Cerebellar nuclear complex (tissue), 1 donor: ENCODE data around the gene TAF11L13.
"Not testable (repeated sequence)": the region's sequence is repeated elsewhere in the genome, so short reads cannot be mapped to it uniquely, and the experiment has no call there.

Experiments
- DNase-seq, 2 experiments: peaks; one replicate each; lab custom pipeline; 2025; lab: John Stamatoyannopoulos, UW

Gene TAF11L13

DNA sequence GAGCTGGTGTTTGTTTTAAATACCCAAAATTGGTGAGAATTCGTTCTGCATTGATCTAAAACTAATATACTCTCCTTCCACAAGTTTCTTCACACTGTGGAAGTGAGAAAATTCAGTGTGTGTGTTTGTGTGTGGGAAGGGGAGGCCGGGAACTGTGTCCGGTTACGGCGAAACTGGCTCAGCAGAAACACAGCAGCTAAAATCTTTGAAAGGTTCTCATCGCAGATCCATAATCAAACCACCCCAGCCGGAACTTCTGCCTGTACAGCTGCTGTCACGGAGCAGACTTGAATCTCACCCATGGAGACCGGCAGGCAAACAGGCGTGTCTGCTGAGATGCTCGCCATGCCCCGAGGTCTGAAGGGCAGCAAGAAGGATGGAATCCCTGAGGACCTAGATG is at the start of gene TAF11L13:
TSS of gene TAF11L13 (plus strand) at position 301 of the 400 bp plus-strand sequence.
- DNase-seq: not testable (repeated sequence)

DNA sequence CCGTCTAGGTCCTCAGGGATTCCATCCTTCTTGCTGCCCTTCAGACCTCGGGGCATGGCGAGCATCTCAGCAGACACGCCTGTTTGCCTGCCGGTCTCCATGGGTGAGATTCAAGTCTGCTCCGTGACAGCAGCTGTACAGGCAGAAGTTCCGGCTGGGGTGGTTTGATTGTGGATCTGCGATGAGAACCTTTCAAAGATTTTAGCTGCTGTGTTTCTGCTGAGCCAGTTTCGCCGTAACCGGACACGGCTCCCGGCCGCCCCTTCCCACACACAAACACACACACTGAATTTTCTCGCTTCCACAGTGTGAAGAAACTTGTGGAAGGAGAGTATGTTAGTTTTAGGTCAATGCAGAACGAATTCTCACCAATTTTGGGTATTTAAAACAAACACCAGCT is 46.2 kb upstream of the TAF11L13 start, which contains the start of gene TAF11L7:
TSS of gene TAF11L7 (minus strand) at position 101 of the 400 bp plus-strand sequence.
- DNase-seq: not testable (repeated sequence)

DNA sequence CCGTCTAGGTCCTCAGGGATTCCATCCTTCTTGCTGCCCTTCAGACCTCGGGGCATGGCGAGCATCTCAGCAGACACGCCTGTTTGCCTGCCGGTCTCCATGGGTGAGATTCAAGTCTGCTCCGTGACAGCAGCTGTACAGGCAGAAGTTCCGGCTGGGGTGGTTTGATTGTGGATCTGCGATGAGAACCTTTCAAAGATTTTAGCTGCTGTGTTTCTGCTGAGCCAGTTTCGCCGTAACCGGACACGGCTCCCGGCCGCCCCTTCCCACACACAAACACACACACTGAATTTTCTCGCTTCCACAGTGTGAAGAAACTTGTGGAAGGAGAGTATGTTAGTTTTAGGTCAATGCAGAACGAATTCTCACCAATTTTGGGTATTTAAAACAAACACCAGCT is 41.0 kb upstream of the TAF11L13 start, which contains the start of gene TAF11L8:
TSS of gene TAF11L8 (minus strand) at position 101 of the 400 bp plus-strand sequence.
- DNase-seq: not testable (repeated sequence)

DNA sequence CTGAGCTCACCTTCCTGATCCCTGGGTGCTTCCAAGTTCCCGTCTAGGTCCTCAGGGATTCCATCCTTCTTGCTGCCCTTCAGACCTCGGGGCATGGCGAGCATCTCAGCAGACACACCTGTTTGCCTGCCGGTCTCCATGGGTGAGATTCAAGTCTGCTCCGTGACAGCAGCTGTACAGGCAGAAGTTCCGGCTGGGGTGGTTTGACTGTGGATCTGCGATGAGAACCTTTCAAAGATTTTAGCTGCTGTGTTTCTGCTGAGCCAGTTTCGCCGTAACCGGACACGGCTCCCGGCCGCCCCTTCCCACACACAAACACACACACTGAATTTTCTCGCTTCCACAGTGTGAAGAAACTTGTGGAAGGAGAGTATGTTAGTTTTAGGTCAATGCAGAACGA is 37.6 kb upstream of the TAF11L13 start, which contains the start of gene TAF11L9:
TSS of gene TAF11L9 (minus strand) at position 140 of the 400 bp plus-strand sequence.
- not testable (repeated sequence) for DNase-seq

DNA sequence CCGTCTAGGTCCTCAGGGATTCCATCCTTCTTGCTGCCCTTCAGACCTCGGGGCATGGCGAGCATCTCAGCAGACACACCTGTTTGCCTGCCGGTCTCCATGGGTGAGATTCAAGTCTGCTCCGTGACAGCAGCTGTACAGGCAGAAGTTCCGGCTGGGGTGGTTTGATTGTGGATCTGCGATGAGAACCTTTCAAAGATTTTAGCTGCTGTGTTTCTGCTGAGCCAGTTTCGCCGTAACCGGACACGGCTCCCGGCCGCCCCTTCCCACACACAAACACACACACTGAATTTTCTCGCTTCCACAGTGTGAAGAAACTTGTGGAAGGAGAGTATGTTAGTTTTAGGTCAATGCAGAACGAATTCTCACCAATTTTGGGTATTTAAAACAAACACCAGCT is 34.2 kb upstream of the TAF11L13 start, which contains the start of gene TAF11L10:
TSS of gene TAF11L10 (minus strand) at position 101 of the 400 bp plus-strand sequence.
- not testable (repeated sequence) for DNase-seq

DNA sequence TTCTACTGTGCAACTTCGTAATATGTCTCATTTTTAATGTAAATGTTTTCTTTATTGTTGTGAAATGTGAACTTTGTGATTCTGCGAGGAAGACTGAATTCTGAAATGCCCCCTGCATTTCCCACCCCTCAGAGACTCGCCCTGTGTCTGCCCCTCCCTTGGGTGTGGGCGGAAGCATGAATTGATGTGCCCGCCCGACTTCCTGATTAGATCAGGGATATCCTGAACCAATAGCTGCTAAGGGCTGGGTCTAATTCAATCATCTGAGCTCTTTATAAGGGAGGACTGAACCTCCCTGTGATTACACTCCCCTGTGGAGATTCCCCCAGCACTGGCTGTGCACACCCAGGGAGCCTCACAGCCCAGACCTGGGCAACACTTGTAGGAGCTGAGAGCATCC is 28.0 kb upstream of the TAF11L13 start, which contains the start of gene TAF11L11:
TSS of gene TAF11L11 (plus strand) at position 304 of the 400 bp plus-strand sequence.
- not testable (repeated sequence) for DNase-seq

DNA sequence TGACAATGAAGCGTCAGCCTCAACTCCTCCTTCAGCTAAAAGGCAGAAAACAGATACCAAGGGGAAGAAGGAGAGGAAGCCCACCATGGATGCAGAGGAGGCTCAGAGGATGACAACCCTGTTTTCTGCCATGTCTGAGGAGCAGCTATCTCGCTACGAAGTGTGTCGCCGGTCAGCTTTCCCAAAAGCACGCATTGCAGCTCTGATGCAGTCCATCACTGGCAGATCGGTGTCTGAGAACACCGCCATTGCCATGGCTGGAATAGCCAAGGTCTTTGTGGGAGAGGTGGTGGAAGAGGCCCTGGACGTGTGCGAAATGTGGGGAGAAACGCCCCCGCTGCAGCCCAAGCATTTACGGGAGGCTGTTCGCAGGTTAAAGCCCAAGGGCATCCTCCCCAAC is 26.9 kb upstream of the TAF11L13 start:
- DNase-seq: no peak

DNA sequence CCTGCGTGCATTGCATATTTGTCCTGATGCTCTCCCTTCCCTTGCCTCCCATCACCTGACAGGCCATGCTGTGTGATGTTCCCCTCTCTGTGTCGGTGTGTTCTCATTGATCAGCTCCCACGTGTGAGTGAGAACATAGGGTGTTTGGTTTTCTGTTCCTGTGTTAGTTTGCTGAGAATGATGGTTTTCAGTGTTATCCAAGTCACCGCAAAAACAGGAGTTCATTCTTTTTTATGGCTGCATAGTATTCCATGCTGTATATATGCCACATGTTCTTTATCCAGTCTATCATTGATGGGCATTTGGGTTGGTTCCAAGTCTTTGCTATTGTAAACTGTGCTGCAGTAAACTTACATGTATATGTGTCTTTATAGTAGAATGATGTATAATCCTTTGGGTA is 24.4 kb upstream of the TAF11L13 start:
- not testable (repeated sequence) for DNase-seq

DNA sequence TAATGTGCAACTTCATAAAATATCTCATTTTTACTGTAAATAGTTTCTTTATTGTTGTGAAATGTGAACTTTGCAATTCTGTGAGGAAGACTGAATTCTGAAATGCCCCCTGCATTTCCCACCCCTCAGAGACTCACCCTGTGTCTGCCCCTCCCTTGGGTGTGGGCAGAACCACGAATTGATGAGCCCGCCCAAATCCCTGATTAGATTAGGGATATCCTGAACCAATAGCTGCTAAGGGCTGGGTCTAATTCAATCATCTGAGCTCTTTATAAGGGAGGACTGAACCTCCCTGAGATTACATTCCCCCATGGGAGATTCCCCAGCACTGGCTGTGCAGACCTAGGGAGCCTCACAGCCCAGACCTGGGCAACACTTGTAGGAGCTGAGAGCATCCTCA is 21.8 kb upstream of the TAF11L13 start, which contains the start of gene TAF11L12:
TSS of gene TAF11L12 (plus strand) at position 301 of the 400 bp plus-strand sequence.
- not testable (repeated sequence) for DNase-seq

DNA sequence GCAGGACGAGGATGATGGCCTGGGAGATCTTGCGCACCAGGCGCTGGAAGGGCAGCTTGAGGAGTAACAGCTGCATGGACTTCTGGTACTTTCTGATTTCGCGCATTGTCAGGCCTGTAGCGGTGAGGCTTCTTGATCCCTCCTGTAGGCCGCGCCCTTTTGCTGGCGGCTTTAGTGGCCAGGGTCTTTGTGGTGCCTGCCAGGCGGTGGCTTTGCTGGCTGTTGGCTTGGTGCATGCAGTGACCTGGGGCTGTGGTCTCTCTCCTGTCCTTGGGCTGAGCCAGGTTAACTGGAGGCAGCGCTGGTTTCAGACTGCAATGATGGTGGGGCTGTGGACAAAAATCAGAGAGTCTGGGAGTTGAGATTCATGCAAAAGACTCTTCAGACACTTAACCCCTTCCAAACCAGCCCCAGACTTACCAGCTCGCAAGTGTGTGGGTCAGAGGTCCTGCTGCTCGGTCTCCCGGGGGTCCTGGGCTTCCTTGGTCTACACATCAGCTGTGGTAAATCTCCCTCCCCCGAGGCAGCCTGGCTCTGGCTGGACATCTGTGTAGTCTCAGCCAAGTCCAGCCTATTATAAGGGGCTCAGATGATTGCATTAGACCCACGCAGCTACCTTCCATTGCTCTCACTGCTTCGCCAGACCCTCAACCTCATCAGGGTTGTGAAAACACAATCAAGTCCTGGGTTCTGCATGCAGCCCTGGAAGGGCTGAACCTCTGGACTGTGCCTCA is 16.8 kb upstream of the TAF11L13 start:
- no peak for DNase-seq

DNA sequence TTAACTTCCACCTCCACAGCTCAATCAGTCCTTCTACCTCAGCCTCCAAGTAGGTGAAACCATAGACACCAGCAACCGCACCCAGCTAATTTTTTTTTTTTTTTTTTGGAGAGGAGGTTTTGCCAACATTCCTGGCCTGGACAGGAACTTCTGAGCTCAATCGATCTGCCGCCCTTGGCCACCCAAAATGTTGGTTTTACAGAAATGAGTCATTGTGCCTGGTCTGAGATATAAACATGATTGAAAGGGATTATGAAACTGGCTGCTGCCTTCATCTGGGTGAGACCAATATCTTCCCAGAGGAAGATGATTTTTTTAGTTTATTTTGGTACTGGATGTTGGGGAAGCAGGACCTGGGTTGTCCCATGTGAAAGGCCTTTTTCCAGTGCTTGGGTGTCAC is 12.5 kb upstream of the TAF11L13 start:
- no peak for DNase-seq

DNA sequence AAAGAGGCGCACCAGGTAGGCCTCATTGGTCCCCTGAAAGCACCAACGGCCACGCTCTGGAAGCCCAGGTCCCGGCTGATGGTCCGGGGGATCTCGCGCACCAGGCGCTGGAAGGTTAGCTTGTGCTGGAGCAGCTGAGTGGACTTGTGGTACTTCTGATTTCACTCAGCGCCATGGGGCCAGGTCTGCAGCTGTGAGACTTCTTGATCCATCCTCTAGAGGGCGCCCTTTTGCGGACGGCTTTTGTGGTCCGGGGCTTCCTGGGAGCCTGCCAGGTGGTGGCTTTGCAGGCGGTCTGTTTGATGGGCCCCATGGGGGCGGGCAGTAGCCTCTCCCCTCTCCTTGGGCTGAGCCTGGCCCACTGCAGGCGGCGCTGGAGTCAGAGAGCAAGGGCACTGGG is 11.3 kb upstream of the TAF11L13 start:
- no peak for DNase-seq

DNA sequence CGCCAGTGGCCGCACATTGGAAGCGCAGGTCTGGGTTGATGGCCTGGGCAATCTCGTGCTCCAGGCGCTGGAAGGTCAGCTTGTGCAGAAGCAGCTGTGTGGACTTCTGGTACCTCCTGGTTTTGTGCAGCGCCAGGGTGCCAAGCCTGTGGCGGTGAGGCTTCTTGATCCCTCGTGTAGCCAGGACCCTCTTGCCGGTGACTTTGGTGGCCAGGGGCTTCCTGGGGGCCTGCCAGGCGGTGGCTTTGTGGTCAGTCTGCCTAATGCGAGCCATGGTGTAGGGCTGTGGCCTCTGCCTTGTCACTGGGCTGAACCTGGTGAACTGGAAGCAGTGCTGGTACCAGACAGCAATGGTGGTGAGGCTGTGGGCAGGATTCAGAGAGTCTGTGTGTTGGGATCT is 6.2 kb upstream of the TAF11L13 start:
- no peak for DNase-seq

DNA sequence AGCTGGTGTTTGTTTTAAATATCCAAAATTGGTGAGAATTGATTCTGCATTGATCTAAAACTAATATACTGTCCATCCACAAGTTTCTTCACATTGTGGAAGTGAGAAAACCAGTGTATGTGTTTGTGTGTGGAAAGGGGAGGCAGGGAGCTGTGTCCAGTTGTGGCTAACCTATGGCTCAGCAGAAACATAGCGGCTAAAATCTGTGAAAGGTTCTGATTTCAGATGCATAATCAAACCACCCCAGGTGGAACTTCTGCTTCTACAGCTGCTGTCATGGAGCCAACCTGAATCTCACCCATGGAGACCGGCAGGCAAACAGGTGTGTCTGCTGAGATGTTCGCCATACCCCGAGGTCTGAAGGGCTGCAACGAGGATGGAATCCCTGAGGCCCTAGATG is 2.3 kb downstream of the TAF11L13 start, which contains the start of gene TAF11L14:
TSS of gene TAF11L14 (plus strand) at position 301 of the 400 bp plus-strand sequence.
- no peak for DNase-seq

DNA sequence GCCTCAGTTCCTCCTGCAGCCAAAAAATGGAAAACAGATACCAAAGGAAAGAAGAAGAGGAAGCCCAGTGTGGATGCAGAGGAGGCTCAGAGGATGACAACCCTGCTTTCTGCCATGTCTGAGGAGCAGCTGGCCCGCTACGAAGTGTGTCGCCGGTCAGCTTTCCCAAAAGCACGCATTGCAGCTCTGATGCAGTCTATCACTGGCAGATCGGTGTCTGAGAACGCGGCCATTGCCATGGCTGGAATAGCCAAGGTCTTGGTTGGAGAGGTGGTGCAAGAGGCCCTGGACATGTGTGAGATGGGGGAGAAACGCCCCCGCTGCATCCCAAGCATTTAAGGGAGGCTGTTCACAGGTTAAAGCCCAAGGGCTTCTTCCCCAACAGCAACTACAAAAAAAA is 17.3 kb downstream of the TAF11L13 start:
- not testable (repeated sequence) for DNase-seq

DNA sequence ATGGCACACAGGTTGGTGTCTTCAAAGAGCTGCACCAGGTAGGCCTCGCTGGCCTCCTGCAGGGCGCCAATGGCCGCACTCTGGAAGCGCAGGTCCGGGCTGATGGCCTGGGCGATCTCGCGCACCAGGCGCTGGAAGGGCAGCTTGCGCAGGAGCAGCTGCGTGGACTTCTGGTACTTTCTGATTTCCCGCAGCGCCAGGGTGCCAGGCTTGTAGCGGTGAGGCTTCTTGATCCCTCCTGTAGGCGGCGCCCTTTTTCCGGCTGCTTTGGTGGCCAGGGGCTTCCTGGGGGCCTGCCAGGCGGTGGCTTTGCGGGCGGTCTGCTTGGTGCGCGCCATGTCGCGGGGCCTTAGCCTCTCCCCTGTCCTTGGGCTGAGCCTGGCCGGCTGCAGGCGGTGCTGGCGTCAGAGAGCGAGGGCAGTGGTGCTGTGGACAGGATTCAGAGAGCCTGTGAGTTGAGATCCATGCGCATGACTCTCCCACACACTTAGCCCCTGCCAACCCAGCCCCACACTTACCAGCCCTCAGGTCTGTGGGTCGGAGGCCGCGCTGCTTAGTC is 23.4 kb downstream of the TAF11L13 start:
- not testable (repeated sequence) for DNase-seq

DNA sequence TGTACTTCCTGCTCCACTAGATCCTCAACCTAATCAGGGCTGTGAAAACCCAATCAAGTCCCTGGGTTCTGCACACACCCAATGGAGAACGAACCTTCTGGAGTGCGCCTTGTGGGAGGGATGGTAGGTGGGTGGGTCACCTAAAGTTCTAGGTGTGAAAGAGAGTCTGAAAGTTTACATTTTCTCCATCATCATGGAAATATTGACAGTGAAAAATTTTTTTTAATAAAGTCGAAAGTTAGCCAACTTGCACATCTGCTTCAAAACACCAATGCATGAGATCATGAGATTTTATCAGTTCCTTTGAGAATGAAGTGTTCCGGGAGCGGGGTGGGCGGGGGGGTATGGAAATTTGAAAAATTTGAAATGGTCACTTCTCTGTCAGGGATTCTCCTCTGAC is 24.0 kb downstream of the TAF11L13 start:
- no peak for DNase-seq

DNA sequence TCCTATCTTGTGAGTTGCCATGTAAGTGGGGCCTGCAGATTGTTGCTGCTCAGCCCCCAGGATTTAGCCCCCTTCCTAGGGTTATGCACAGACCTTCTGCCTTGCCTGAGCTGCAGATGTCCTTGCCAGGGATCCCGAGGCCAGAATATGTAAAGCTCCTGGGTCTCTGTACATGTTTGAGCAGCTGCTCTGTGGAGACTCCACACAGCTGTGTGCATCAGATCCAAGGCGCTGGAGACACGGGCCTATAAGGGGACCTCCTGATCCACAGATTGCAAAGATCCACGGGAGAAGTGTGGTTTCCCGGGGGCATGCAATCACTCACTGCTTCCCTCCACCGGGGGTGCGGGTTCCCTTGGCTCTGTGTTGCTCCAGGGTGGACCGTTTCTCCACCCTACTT is 31.3 kb downstream of the TAF11L13 start:
- no peak for DNase-seq

DNA sequence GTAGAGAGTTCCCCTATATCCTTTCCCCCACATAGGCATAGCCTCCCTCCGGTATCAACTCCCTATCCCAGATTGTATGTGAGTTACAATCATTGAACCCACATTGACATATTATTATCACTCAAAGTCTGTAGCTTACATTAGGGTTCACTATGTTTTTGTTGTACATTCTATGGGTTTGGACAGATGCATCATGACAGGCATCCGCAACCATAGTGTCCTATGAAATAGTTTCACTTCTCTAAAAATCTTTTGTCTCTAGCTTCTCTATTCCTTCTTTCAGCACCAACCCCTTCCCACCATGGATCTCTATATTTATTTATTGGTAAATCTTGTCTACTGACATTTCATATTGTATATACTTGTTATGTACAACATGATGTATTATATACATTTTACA is 33.9 kb downstream of the TAF11L13 start:
- no peak for DNase-seq

DNA sequence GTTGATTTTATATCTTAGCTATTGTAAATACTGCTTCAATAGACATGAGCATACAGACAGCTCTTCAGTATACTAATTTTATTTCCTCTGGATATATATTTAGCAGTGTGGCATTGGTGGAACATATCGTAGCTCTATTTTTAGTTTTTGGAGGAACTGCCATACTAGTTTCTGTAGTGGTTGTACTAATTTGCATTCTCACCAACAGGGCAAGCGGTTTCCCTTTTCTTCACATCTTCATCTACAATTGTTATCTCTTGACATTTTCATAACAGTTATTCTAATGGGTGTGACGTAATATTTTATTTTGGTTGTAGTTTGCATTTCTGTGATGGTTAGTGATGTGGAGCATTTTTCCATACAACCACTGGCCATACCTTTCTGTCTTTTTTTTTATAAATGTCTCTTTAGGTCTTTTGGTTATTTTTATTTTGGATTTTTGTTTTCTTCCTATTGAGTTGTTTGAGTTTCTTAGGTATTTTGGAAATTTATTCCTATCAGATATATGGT is 34.9 kb downstream of the TAF11L13 start:
- no peak for DNase-seq

DNA sequence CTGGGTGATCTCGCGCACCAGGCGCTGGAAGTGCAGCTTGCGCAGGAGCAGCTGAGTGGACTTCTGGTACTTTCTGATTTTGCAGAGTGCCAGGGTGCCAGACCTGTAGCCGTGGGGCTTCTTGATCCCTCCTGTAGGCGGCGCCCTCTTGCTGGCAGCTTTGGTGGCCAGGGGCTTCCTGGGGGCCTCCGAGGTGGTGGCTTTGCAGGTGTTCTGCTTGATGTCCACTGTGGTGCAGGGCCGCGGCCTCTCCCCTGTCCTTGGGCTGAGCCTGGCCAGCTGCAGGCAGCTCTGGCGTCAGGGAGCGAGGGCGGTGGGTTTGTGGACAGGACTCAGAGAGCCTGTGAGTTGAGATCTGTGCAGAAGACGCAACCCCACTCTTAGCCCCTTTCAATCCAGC is 38.5 kb downstream of the TAF11L13 start:
- no peak for DNase-seq

DNA sequence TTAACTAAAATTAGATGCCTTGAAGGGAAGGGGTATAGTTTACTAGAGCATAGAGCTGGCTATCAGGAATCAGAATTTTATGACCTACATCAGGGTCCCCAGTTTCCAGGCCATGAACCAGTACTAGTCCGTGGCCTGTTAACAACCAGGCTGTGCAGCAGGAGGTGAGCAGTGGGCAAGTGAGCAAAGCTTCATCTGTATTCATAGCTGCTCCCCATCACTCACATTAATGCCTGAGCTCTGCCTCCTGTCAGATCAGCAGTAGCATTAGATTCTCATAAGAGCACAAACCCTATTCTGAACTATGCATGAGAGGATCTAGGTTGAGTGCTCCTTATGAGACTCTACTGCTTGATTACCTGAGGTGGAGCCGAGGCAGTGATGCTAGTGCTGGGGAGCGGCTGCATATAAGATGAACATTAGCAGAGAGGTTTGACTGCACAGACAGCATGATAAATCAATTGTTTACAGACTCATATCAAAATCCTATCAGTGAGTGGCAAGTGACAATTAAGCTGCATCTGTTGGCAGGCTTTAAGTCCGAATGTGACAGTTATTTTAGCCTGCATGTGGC is 47.0 kb downstream of the TAF11L13 start:
- no peak for DNase-seq
